Spleen (tissue), 11 donors: ENCODE results near the gene ACYP1. TPM values are rescaled to one million over a fixed set of nuclear protein-coding genes. Genes with fewer than 3 reads are reported as not detected.

ENCODE experiments used
- DNase-seq: peaks from one replicate; pipeline ENCODE4 v3.0.0-alpha.2; 2020
- H3K27ac ChIP-seq, 8 donors: fragments of 200-600 bp; sonication (generic) in 7 of 8; 1 replicate in 4 of 8; 2 replicates in 4 of 8; pipeline versions ENCODE4 v1.5.0 to v1.8.0; 2016 to 2021; ENCODE audit warnings: inconsistent platforms in 4 of 8, mild to moderate bottlenecking in 4 of 8, moderate library complexity in 1 of 8
- H3K27me3 ChIP-seq, 7 donors: fragments of 200-600 bp; sonication (generic) in 6 of 7; replicated peaks in 1 of 7; 1 replicate in 4 of 7; 2 replicates in 3 of 7; pipeline versions ENCODE4 v1.5.0 to v1.8.0; 2016 to 2021; ENCODE audit warnings: inconsistent platforms in 3 of 7, mild to moderate bottlenecking in 1 of 7
- H3K36me3 ChIP-seq, 6 donors: fragments of 200-600 bp; sonication (generic) in 5 of 6; 1 replicate in 4 of 6; 2 replicates in 2 of 6; pipeline versions ENCODE4 v1.5.0 to v1.8.0; 2016 to 2021; ENCODE audit warnings: inconsistent platforms in 2 of 6
- H3K4me1 ChIP-seq, 6 donors: fragments of 200-600 bp; sonication (generic) in 5 of 6; 1 replicate in 3 of 6; 2 replicates in 3 of 6; pipeline versions ENCODE4 v1.5.0 to v1.8.0; 2016 to 2021; ENCODE audit warnings: inconsistent platforms in 3 of 6
- H3K4me3 ChIP-seq, 8 donors: fragments of 200-600 bp; sonication (generic) in 7 of 8; 1 replicate in 4 of 8; 2 replicates in 4 of 8; pipeline versions ENCODE4 v1.5.0 to v1.8.0; 2016 to 2021; ENCODE audit warnings: inconsistent platforms in 4 of 8, mild to moderate bottlenecking in 4 of 8, moderate library complexity in 2 of 8
- H3K9me3 ChIP-seq, 8 donors: fragments of 200-600 bp; sonication (generic) in 7 of 8; 1 replicate in 4 of 8; 2 replicates in 4 of 8; pipeline versions ENCODE4 v1.5.0 to v1.8.0; 2016 to 2021; ENCODE audit warnings: inconsistent platforms in 4 of 8
- CTCF ChIP-seq, 11 experiments: fragments of 200-600 bp in 7 of 11; fragments of 450-650 bp in 4 of 11; sonication (generic) in 4 of 11; IDR thresholded peaks in 8 of 11; conservative IDR thresholded peaks in 3 of 11; 1 replicate in 7 of 11; 2 replicates in 4 of 11; pipeline versions ENCODE4 v1.4.0 to v1.8.0; 2016 to 2021; ENCODE audit warnings: antibody characterized with exemption in 11 of 11, inconsistent platforms in 4 of 11, mild to moderate bottlenecking in 1 of 11
- POLR2A ChIP-seq, 3 donors: fragments of 450-650 bp; IDR thresholded peaks; one replicate each; pipeline ENCODE4 v1.5.1; 2017; ENCODE audit warnings: antibody characterized with exemption in 3 of 3, mild to moderate bottlenecking in 1 of 3
- POLR2AphosphoS5 ChIP-seq, 3 donors: sonication (generic); formaldehyde crosslinking; IDR thresholded peaks; one replicate each; pipeline ENCODE4 v1.5.1; 2017; ENCODE audit warnings: antibody characterized with exemption in 3 of 3
- WGBS, 5 donors: extraction: QIAGEN DNeasy Blood & Tissue Kit in 3 of 5; methylation state at CpG; one replicate each; pipeline versions ENCODE4 v1.1.5 to v1.1.7; 2013 to 2018; 5-methylcytosine and 5-hydroxymethylcytosine counted together
- intact Hi-C: fragments of 100-400 bp; cut with DNase I; formaldehyde crosslinking; loops from one replicate; pipeline ENCODE4 v1.15.0; 2023; ENCODE audit warnings: low total_unique reads
- polyA plus RNA-seq, 3 donors: library from polyadenylated mRNA; stranded (reverse); fragments of 200-250 nt; gene quantifications; one replicate each; pipeline ENCODE4 v1.2.1, GENCODE V29; 2013
- total RNA-seq, 7 donors: library from RNA; depleted of rRNA in 3 of 7; stranded (reverse); fragments of >200 nt in 3 of 7; fragmentation: NEBNext Ultra II Directional in 4 of 7; extraction: Animal tissue kit (Norgen Biotek cat#: 25700) in 4 of 7; gene quantifications; one replicate each; pipeline versions ENCODE4 v1.1.0 to v1.2.1, GENCODE V29; 2016 to 2021
- donor health status: healthy with polysubstance abuse.
- donor health status: DM: no; HTN: no; CAD: no; lungs with moderate emphysema.
- donor health status: DM: no; HTN: no; CAD: no.
- donor health status: Bipolar disorder and iron deficiency.
- donor health status: healthy.
- donor health status: DM: no; HTN: no; CAD: no.
- donor health status: DM: yes; HTN: yes; CAD: no.

Gene ACYP1
- total and polyA plus RNA-seq, 10 donors = 6.8 to 27.7 (median 20.2) TPM

- intact Hi-C loops = no loop called here
- TF ChIP-seq POLR2A (IDR thresholded peaks at IDR 0.05) (no peak), CTCF (IDR thresholded peaks at IDR 0.05 in 8 of 11, conservative IDR thresholded peaks at IDR 0.05 in 3 of 11) (no peak), POLR2AphosphoS5 (IDR thresholded peaks at IDR 0.05) (no peak)
- Histone ChIP-seq H3K36me3 (peaks cover 2 to 100% (median 66%) of the 10 kb centered on the region in 6 donors), H3K27ac (no peak overlapping the region), H3K9me3 (no peaks in the 10 kb centered on the region), H3K4me1 (peaks cover 0 to 7% (median 0%) of the 10 kb centered on the region in 6 donors), H3K4me3 (no peak overlapping the region), H3K27me3 (no peaks in the 10 kb centered on the region)
- DNase-seq = no peak
- WGBS, 5 donors = 91 to 100% (median 95%) methylated on average over 3 of the region's 3 CpGs
Measured at GRCh38 chr14:75016815-75017214, 47.0 kb downstream of the ACYP1 start.

DNA sequence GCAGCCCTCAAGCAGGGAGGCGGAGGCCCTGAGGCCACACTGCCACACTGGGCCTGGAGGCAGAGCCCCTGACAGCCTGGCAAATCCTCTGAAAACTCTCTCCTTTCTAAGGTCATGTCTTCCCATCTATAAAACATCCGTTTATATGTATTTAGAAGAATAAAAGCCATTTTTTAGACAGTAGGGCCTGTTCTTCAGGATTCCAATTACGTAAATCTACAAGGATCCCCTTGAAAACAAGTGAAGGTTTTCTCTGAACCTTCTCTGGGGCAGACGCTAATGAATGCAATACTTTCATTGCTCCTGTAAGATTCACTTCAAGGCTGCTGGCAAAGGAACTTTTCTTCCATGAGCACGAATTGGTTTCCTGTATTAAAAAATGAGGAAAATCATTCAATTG is 48.3 kb downstream of the ACYP1 start:
- Histone ChIP-seq H3K27me3 (no peaks in the 10 kb centered on the region), H3K4me1 (peaks cover 0 to 18% (median 3%) of the 10 kb centered on the region in 6 donors), H3K4me3 (no peak overlapping the region), H3K36me3 (peaks cover 2 to 100% (median 60%) of the 10 kb centered on the region in 6 donors), H3K9me3 (no peaks in the 10 kb centered on the region), H3K27ac (no peak overlapping the region)
- TF ChIP-seq CTCF (IDR thresholded peaks at IDR 0.05 in 8 of 11, conservative IDR thresholded peaks at IDR 0.05 in 3 of 11) = no peak
- no peak for TF ChIP-seq POLR2A (IDR thresholded peaks at IDR 0.05)
- TF ChIP-seq POLR2AphosphoS5 (IDR thresholded peaks at IDR 0.05) = no peak
- WGBS, 5 donors = 90 to 93% (median 92%) methylated on average over 5 of the region's 5 CpGs
- intact Hi-C loops = no loop called here
- DNase-seq = no peak

GRCh38 chr14:75013290-75013689 is 50.5 kb downstream of the ACYP1 start:
- Histone ChIP-seq H3K36me3 (peaks cover 2 to 100% (median 64%) of the 10 kb centered on the region in 6 donors), H3K4me1 (peaks cover 0 to 18% (median 3%) of the 10 kb centered on the region in 6 donors), H3K27me3 (no peaks in the 10 kb centered on the region), H3K27ac (peak overlapping the region in 1 of 8 donors; percentile 1), H3K9me3 (no peaks in the 10 kb centered on the region), H3K4me3 (no peak overlapping the region)
- intact Hi-C loops = no loop called here
- TF ChIP-seq POLR2AphosphoS5 (IDR thresholded peaks at IDR 0.05) = no peak
- no peak for TF ChIP-seq POLR2A (IDR thresholded peaks at IDR 0.05)
- no peak for TF ChIP-seq CTCF (IDR thresholded peaks at IDR 0.05 in 8 of 11, conservative IDR thresholded peaks at IDR 0.05 in 3 of 11)
- no peak for DNase-seq
- 95 to 99% (median 96%) methylated on average over 6 of the region's 6 CpGs for WGBS, 5 donors

DNA sequence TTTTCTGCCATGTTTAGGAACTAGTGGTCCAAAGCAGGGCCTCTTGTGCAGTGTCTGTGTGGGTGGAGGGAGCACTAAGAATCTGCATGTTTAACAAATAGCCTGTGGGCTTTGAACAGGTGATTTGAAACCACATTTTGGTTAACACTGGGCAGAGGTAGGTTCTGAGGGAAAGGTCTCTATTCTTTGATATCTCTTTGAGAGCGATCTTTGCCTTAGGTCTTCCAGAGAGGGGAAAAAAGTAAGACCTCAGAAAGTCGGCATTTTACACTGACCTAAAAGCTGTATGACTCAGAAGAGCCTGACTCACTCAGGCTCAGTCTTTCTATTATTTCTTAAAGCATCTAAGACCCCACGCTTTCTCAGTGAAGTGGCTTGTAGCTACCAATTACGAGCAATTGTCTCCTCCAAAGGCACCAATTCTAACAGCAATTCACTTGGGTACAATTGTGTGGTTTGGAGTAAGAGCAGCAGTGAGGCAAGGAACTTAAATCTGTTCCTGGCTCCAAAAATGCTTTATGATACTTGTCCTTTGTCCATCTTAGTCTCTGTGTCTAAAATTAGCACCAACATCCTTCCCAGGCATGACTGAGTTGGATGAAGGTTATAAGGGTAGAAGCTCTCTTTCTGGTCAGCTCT is 52.3 kb downstream of the ACYP1 start:
- Histone ChIP-seq H3K27me3 (no peaks in the 10 kb centered on the region), H3K27ac (peak overlapping the region in 6 of 8 donors; percentile 30 to 59 (median 44)), H3K4me1 (peaks cover 0 to 30% (median 3%) of the 10 kb centered on the region in 6 donors), H3K9me3 (no peaks in the 10 kb centered on the region), H3K4me3 (no peak overlapping the region), H3K36me3 (peaks cover 0 to 100% (median 64%) of the 10 kb centered on the region in 6 donors)
- intact Hi-C loops = no loop called here
- DNase-seq = no peak
- TF ChIP-seq POLR2A (IDR thresholded peaks at IDR 0.05) = no peak
- no peak for TF ChIP-seq POLR2AphosphoS5 (IDR thresholded peaks at IDR 0.05)
- TF ChIP-seq CTCF (IDR thresholded peaks at IDR 0.05 in 8 of 11, conservative IDR thresholded peaks at IDR 0.05 in 3 of 11) = no peak
- WGBS, 5 donors = 61 to 75% (median 67%) methylated on average over 4 of the region's 4 CpGs
